K562 (cell line): ENCODE measurements around the gene B4GALT5. TPM values are rescaled to one million over a fixed set of nuclear protein-coding genes. Genes with fewer than 3 reads are reported as not detected.

Experiments used
- ATAC-seq: fragments of 200-7000 bp; cut with Tn5 transposase; 3 replicates; pipeline ENCODE4 v1.9.1; 2020; ENCODE audit warnings: moderate library complexity
- BruUV-seq: library from RNA; stranded (reverse); fragments of 400-500 nt; replicated peaks from 2 replicates; lab custom pipeline; 2021; lab: Mats Ljungman, UMichigan
- CTCF ChIA-PET: fragments of 300-600 bp; formaldehyde crosslinking; extraction: SDS; loops from one replicate; lab custom pipeline; 2021; ENCODE audit warnings: low intra/inter-chr PET ratio; lab: Yijun Ruan, JAX
- POLR2A ChIA-PET: fragments of 300-600, 350-650 bp; sonication (Branson Sonifier 250); formaldehyde crosslinking; extraction: SDS; loops from one replicate; lab custom pipeline; 2021; ENCODE audit warnings: antibody characterized with exemption, inconsistent platforms; lab: Yijun Ruan, JAX
- DNase-seq, 4 experiments: peaks; one replicate each; pipeline versions ENCODE4 v3.0.0 to v3.0.0-alpha.2; 2011 to 2018; ENCODE audit warnings: low spot score in 3 of 4, mixed read lengths in 3 of 4; ENCODE audit errors: extremely low read depth in 1 of 4
- FAIRE-seq: peaks from 2 replicates; lab custom pipeline; 2011; peaks lifted over from hg19 to GRCh38; lab: Jason Lieb, UNC
- H2AFZ ChIP-seq: 2 replicates; pipeline ENCODE4 v1.6.0; 2011; ENCODE audit warnings: low read depth, low read length, control low read depth, inconsistent platforms
- H3K27ac ChIP-seq: fragments of 200-600 bp; 3 replicates; pipeline ENCODE4 v1.8.0; 2011; ENCODE audit warnings: low read depth, mild to moderate bottlenecking, control low read depth, inconsistent platforms, low read length, moderate library complexity, mixed read lengths; ENCODE audit errors: extremely low read depth
- H3K27me3 ChIP-seq, 2 experiments: fragments of 300-600 bp in 1 of 2; 2 replicates in 1 of 2; 3 replicates in 1 of 2; pipeline versions ENCODE4 v1.6.0 to v1.8.0; 2011; ENCODE audit warnings: inconsistent platforms in 2 of 2, low read length in 2 of 2, mild to moderate bottlenecking in 1 of 2, mixed read lengths in 1 of 2, moderate library complexity in 1 of 2; ENCODE audit not compliant: control insufficient read depth in 2 of 2, insufficient read depth in 2 of 2
- H3K36me3 ChIP-seq: fragments of 300-600 bp; 3 replicates; pipeline ENCODE4 v1.8.0; 2011; ENCODE audit warnings: mild to moderate bottlenecking, low read length, inconsistent platforms; ENCODE audit not compliant: control insufficient read depth, insufficient read depth
- H3K4me1 ChIP-seq, 2 experiments: fragments of 200-600 bp in 1 of 2; replicated peaks in 1 of 2; 2 replicates in 1 of 2; 3 replicates in 1 of 2; pipeline versions ENCODE4 v1.5.1 to v1.8.0; 2011; ENCODE audit warnings: inconsistent platforms in 2 of 2, low read length in 2 of 2, mild to moderate bottlenecking in 1 of 2, mixed read lengths in 1 of 2, moderate library complexity in 1 of 2; ENCODE audit not compliant: control insufficient read depth in 2 of 2, insufficient read depth in 2 of 2
- H3K4me2 ChIP-seq: 2 replicates; pipeline ENCODE4 v1.6.1; 2011; ENCODE audit warnings: low read length, control low read depth, inconsistent platforms, mixed read lengths; ENCODE audit not compliant: insufficient read depth
- H3K4me3 ChIP-seq: fragments of 200-600 bp; sonication (generic), shearing (Covaris generic); 2 replicates; pipeline ENCODE4 v1.5.1; 2016; ENCODE audit warnings: control low read depth, inconsistent platforms
- H3K79me2 ChIP-seq: fragments of 200-600 bp; 3 replicates; pipeline ENCODE4 v1.8.0; 2011; ENCODE audit warnings: low read length, inconsistent platforms; ENCODE audit not compliant: control insufficient read depth, insufficient read depth
- H3K9ac ChIP-seq, 2 experiments: 2 replicates each; pipeline versions ENCODE4 v1.6.0 to v1.6.1; 2011; ENCODE audit warnings: low read depth in 2 of 2, low read length in 2 of 2, control low read depth in 1 of 2, inconsistent platforms in 1 of 2, mild to moderate bottlenecking in 1 of 2, mixed read lengths in 1 of 2; ENCODE audit not compliant: insufficient read depth in 1 of 2
- H3K9me1 ChIP-seq: one replicate; pipeline ENCODE4 v1.6.0; 2011; ENCODE audit warnings: inconsistent platforms, mild to moderate bottlenecking, low read length, moderate library complexity; ENCODE audit not compliant: control insufficient read depth, insufficient read depth
- H3K9me3 ChIP-seq: replicated peaks from 2 replicates; pipeline ENCODE4 v1.5.1; 2011; ENCODE audit warnings: low read depth, low read length, inconsistent platforms; ENCODE audit not compliant: control insufficient read depth, insufficient read depth
- H4K20me1 ChIP-seq: replicated peaks from 2 replicates; pipeline ENCODE4 v1.6.1; 2011; ENCODE audit warnings: low read length, inconsistent platforms, mixed read lengths; ENCODE audit not compliant: control insufficient read depth, insufficient read depth
- BCL6 ChIP-seq: fragments of 250-450 bp; sonication (Bioruptor Pico); IDR thresholded peaks from 2 replicates; pipeline ENCODE4 v1.4.0; 2020
- BCOR ChIP-seq: fragments of 450-650 bp; IDR thresholded peaks from 2 replicates; pipeline ENCODE4 v1.6.1; 2016
- BRD9 ChIP-seq: fragments of 450-650 bp; IDR thresholded peaks from 2 replicates; pipeline ENCODE4 v1.6.1; 2018; ENCODE audit warnings: low read depth; ENCODE audit not compliant: partially characterized antibody
- CEBPG ChIP-seq, 3 experiments: fragments of 200-800 bp in 1 of 3; sonication (Bioruptor generic) in 1 of 3; sonication (generic) in 1 of 3; formaldehyde crosslinking in 1 of 3; IDR thresholded peaks in 2 of 3; conservative IDR thresholded peaks in 1 of 3; 2 replicates each; pipeline versions ENCODE4 v1.6.1 to v1.8.0; 2016 to 2022; ENCODE audit warnings: missing compliant biosample characterization in 2 of 3, missing genetic modification characterization in 2 of 3, mild to moderate bottlenecking in 1 of 3, missing genetic modification reagents in 1 of 3
- RBM25 ChIP-seq: fragments of 200-400 bp; formaldehyde crosslinking; IDR thresholded peaks from 2 replicates; pipeline ENCODE4 v1.6.1; 2018; ENCODE audit warnings: low read length, low read depth, moderate library complexity; ENCODE audit not compliant: severe bottlenecking
- SLC30A9 ChIP-seq: fragments of 250-450 bp; sonication (Bioruptor Pico); IDR thresholded peaks from 2 replicates; pipeline ENCODE4 v1.8.0; 2022; ENCODE audit warnings: mild to moderate bottlenecking, moderate library complexity
- SMARCC2 ChIP-seq: fragments of 450-650 bp; IDR thresholded peaks from 2 replicates; pipeline ENCODE4 v1.6.1; 2017; ENCODE audit warnings: antibody characterized with exemption, moderate library complexity, mild to moderate bottlenecking, low read depth
- ZFP36 ChIP-seq: fragments of 150-350 bp; IDR thresholded peaks from 2 replicates; pipeline ENCODE4 v1.6.1; 2018; ENCODE audit warnings: low read length, low read depth; ENCODE audit not compliant: partially characterized antibody
- ZNF124 ChIP-seq: sonication (generic); formaldehyde crosslinking; IDR thresholded peaks from 2 replicates; pipeline ENCODE4 v1.8.1; 2022; ENCODE audit warnings: missing genetic modification reagents
- WGBS: fragments of 100-300 bp; shearing (Covaris generic); methylation state at CpG from one replicate; pipeline ENCODE4 v1.1.6; 2016; ENCODE audit warnings: low coverage, mixed read lengths; ENCODE audit not compliant: insufficient coverage; ENCODE audit errors: missing lambda C conversion rate; 5-methylcytosine and 5-hydroxymethylcytosine counted together
- in situ Hi-C: fragments of 300-500 bp; cut with MboI; formaldehyde crosslinking; loops from 4 replicates; pipeline ENCODE4 v1.15.0; 2018; ENCODE audit warnings: inconsistent platforms, mixed read lengths
- intact Hi-C: fragments of 100-400 bp; cut with micrococcal nuclease; formaldehyde crosslinking; loops from 2 replicates; pipeline ENCODE4 v1.14.2; 2022
- polyA plus RNA-seq, 8 experiments: library from polyadenylated mRNA; depleted of rRNA in 4 of 8; stranded (reverse) in 5 of 8; unstranded in 3 of 8; fragments of >200 nt; fragmentation: Nextera tagmentation in 2 of 8; fragmentation: Illumina TruSeq in 1 of 8; extraction: Ambion mirVana in 2 of 8; extraction: Trizol in 1 of 8; gene quantifications; 2 replicates each; pipeline versions ENCODE4 v1.2.1 to v1.2.3, GENCODE V29; 2011 to 2014; ENCODE audit warnings: inconsistent platforms in 1 of 8, missing spikeins in 1 of 8
- total RNA-seq, 7 experiments: library from RNA; depleted of rRNA in 6 of 7; stranded (reverse); fragments of >200 nt in 6 of 7; fragmentation: Illumina TruSeq in 2 of 7; extraction: Trizol in 2 of 7; gene quantifications; 2 replicates each; pipeline versions ENCODE4 v1.2.1 to v1.2.3, GENCODE V29; 2011 to 2021; ENCODE audit warnings: low replicate concordance in 1 of 7

Gene B4GALT5
- total and polyA plus RNA-seq, 9 of the 15 experiments (the other 6 are each of a cell fraction or from before 2014, with no cell fraction given): 8.5 to 32.6 (median 23.4) TPM

DNA sequence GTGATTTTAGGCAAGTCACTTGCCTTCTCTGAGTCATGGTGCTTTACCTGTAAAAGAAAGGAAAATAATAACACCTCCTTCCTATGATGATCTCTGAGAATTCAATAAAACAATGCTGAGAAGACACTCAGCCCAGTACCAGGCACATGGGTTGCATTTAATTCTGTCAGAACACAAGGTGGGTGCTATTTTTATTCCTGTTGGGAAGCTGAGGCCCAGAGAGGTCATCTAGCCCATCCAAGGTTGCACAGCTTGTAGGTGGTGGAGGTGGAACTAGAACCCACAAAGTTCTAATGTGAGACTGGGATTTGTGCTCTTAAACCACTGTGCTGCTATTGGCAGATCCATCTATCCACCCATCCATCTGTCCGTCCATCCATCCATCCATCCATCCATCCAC lies 106.1 kb downstream of the B4GALT5 start:
- Histone ChIP-seq H3K36me3 (no peaks in the 10 kb centered on the region), H2AFZ (no peak overlapping the region), H3K27me3 (peaks cover 7 to 43% of the 10 kb centered on the region in 2 experiments; a peak in 3 of 5 replicates), H3K9me3 (no peaks in the 10 kb centered on the region), H3K9ac (no peak overlapping the region), H3K4me1 (peaks cover 5 to 14% of the 10 kb centered on the region in 2 experiments; a peak in 3 of 5 replicates), H3K4me3 (no peak overlapping the region), H3K79me2 (no peaks in the 10 kb centered on the region), H3K9me1 (no peaks in the 10 kb centered on the region), H3K4me2 (no peak overlapping the region), H4K20me1 (peaks cover 7% of the 10 kb centered on the region), H3K27ac (no peak overlapping the region)
- ChIA-PET POLR2A (no interaction called here), CTCF (interaction anchor here (1.1 to 4.9 kb wide), 3 partner anchors 66 to 274 kb away, joined by 4 to 50 read pairs (median 47); no protein-coding TSS in a partner anchor)
- DNase-seq: no peak
- no peak for TF ChIP-seq SLC30A9
- peak; percentile 50 for TF ChIP-seq BRD9
- TF ChIP-seq CEBPG (CRISPR knock-in tag; IDR thresholded peaks at IDR 0.05): no peak
- no peak for TF ChIP-seq CEBPG (tag; conservative IDR thresholded peaks at IDR 0.05 in 1 of 2, IDR thresholded peaks at IDR 0.05 in 1 of 2)
- TF ChIP-seq BCL6 (CRISPR knock-in tag): no peak
- no peak for TF ChIP-seq SMARCC2
- TF ChIP-seq ZFP36: peak; percentile 51
- TF ChIP-seq ZNF124 (CRISPR knock-in tag): no peak
- peak; percentile 71 for TF ChIP-seq RBM25
- peak; percentile 28; the same call in 1 of the 2 replicates for TF ChIP-seq BCOR
- in situ Hi-C loops (loop anchor here (5.0 to 10.0 kb wide), 2 partner anchors 63 to 275 kb away; no protein-coding TSS in a partner anchor), intact Hi-C loops (loop anchor here (5.0 kb wide), 1 partner anchor 275 kb away; no protein-coding TSS in a partner anchor)
- no CpG with 5 or more reads among the region's 1 CpG for WGBS
- no TSS peak for BruUV-seq
- ATAC-seq: no peak
- no peak for FAIRE-seq
